HCEC 1CT (cell line): ENCODE data around the gene SARS1.
A peak's percentile ranks its signal among the peaks of the same experiment; 100 is the strongest.

Source experiments
- DNase-seq: peaks from one replicate; pipeline ENCODE4 v3.0.0-alpha.2; 2017

SARS1 gene

DNA sequence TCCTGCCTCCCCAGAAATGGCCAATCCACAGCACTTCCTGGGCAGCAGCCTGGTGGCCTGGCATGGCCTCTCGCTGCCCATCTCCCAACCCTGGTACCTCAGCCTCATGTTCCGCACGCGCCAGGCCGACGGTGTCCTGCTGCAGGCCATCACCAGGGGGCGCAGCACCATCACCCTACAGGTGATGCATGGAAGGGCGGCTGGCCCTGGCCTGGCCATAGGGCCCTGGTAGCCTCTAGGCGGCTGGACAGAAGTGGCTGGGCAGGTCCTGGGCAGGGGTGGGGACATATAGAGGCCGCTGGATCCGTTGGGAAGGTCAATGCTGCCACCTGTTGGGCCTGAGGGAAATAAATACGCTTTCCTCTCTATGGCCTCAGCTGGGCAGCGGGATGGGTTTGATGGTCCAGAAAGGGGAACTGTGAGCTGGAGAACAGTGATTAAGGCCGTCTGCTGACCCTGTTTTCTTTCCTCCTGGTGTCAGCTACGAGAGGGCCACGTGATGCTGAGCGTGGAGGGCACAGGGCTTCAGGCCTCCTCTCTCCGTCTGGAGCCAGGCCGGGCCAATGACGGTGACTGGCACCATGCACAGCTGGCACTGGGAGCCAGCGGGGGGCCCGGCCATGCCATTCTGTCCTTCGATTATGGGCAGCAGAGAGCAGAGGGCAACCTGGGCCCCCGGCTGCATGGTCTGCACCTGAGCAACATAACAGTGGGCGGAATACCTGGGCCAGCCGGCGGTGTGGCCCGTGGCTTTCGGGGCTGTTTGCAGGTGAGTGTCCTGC, 50.1 kb downstream of the SARS1 start:
- peak; percentile 74 for DNase-seq

- no peak for DNase-seq
Observed at GRCh38 chr1:109264379-109264755, 50.6 kb downstream of the SARS1 start.

GRCh38 chr1:109265016-109265415, 51.3 kb downstream of the SARS1 start:
- DNase-seq, result no peak

DNA sequence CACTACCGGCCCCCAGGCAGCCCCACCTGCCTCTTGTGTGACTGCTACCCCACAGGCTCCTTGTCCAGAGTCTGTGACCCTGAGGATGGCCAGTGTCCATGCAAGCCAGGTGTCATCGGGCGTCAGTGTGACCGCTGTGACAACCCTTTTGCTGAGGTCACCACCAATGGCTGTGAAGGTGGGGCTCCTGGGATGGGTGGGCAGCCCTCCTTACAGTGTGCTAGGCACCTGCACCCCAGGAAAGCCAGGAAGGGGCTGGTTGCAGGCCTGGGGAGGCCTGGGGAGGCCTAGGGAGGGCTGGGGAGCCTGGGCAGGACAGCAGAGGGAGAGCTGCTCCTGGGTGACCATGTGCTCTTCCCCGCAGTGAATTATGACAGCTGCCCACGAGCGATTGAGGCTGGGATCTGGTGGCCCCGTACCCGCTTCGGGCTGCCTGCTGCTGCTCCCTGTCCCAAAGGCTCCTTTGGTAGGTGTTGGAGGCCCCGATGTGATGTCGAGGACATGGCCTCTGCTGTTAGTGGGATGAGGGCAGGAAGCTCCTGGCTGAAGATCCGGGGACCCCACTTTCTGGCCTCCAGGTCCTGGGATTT, 52.1 kb downstream of the SARS1 start:
- no peak for DNase-seq

- peak; percentile 59 for DNase-seq
Observed at GRCh38 chr1:109266965-109267364, 53.2 kb downstream of the SARS1 start.

DNA sequence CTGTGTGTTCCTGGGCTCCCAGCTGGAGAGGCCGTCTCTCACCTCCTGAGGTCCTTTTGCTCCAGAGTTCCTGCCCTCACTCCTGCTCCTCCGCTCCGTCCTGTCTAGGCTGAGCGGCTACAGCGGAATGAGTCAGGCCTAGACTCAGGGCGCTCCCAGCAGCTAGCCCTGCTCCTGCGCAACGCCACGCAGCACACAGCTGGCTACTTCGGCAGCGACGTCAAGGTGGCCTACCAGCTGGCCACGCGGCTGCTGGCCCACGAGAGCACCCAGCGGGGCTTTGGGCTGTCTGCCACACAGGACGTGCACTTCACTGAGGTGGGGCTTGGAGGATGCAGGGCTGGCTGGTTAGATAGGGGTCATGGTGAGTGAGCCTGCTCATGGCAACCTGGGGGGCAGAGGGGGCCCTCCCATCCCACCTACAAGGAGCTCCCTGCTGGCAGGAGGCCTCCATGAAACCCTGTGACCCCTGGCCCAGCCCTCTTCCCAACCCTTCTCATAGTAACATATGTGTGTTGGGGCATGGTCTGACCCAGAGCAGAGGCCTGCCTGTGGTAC, 54.1 kb downstream of the SARS1 start:
- DNase-seq, result no peak

- DNase-seq, result no peak
Observed at GRCh38 chr1:109268431-109269211, 54.9 kb downstream of the SARS1 start.

DNA sequence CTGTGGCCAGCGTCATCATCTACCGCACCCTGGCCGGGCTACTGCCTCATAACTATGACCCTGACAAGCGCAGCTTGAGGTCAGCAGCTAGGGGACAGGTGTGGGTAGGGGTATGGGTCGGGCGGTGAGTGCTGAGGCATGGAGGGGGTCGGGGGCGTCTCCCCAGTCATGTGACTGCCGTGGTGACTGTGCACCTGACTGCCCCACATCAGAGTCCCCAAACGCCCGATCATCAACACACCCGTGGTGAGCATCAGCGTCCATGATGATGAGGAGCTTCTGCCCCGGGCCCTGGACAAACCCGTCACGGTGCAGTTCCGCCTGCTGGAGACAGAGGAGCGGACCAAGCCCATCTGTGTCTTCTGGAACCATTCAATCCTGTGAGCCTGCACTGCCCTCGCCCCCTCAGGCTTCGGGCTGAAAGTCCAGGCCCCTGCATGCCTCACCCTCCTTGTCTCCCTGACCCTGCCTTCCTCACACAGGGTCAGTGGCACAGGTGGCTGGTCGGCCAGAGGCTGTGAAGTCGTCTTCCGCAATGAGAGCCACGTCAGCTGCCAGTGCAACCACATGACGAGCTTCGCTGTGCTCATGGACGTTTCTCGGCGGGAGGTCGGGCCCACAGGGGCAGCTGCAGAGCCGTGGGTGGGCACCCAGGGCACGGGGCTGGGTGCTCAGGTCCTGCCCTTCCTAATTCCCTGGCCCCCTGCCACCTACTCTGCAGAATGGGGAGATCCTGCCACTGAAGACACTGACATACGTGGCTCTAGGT, 55.7 kb downstream of the SARS1 start:
- no peak for DNase-seq

- DNase-seq, result no peak
Observed at GRCh38 chr1:109269981-109270622, 56.4 kb downstream of the SARS1 start.

GRCh38 chr1:109270623-109271317, 57.1 kb downstream of the SARS1 start:
- no peak for DNase-seq

DNA sequence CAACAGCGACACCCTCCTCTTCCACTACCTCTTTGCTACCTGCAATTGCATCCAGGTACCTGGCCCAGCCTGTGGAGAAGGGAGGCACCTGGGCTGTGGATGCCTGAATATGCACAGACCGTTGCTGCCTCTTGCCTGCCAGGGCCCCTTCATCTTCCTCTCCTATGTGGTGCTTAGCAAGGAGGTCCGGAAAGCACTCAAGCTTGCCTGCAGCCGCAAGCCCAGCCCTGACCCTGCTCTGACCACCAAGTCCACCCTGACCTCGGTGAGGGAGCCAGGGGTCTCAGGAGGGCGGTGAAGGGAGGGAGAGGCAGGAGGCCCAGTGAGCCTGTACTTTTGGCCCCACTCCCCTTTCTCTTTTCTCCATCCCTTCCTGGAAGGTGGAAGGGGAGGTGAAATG, 57.7 kb downstream of the SARS1 start:
- DNase-seq, result no peak

GRCh38 chr1:109272021-109272799, 58.5 kb downstream of the SARS1 start:
- DNase-seq, result no peak

DNA sequence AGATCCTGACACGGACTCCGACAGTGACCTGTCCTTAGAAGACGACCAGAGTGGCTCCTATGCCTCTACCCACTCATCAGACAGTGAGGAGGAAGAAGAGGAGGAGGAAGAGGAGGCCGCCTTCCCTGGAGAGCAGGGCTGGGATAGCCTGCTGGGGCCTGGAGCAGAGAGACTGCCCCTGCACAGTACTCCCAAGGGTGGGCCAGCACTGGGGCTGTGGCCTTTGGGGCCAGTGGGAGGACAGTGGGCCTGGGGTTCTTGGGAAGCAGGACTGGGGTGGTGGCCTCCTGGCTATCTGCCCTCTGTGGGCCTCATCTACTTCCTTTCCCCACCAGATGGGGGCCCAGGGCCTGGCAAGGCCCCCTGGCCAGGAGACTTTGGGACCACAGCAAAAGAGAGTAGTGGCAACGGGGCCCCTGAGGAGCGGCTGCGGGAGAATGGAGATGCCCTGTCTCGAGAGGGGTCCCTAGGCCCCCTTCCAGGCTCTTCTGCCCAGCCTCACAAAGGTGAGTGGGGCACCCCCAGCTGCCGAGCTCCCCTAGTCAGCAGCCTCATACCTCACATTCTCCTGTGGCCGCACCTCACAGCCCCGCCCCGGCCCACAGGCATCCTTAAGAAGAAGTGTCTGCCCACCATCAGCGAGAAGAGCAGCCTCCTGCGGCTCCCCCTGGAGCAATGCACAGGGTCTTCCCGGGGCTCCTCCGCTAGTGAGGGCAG, 59.3 kb downstream of the SARS1 start:
- DNase-seq, result no peak

- no peak for DNase-seq
Observed at GRCh38 chr1:109273570-109274288, 60.0 kb downstream of the SARS1 start.

DNA sequence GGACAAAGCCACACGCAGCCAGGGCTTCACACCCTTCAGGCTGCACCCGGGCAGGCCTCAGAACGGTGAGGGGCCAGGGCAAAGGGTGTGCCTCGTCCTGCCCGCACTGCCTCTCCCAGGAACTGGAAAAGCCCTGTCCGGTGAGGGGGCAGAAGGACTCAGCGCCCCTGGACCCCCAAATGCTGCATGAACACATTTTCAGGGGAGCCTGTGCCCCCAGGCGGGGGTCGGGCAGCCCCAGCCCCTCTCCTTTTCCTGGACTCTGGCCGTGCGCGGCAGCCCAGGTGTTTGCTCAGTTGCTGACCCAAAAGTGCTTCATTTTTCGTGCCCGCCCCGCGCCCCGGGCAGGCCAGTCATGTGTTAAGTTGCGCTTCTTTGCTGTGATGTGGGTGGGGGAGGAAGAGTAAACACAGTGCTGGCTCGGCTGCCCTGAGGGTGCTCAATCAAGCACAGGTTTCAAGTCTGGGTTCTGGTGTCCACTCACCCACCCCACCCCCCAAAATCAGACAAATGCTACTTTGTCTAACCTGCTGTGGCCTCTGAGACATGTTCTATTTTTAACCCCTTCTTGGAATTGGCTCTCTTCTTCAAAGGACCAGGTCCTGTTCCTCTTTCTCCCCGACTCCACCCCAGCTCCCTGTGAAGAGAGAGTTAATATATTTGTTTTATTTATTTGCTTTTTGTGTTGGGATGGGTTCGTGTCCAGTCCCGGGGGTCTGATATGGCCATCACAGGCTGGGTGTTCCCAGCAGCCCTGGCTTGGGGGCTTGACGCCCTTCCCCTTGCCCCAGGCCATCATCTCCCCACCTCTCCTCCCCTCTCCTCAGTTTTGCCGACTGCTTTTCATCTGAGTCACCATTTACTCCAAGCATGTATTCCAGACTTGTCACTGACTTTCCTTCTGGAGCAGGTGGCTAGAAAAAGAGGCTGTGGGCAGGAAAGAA, 61.1 kb downstream of the SARS1 start:
- peak; percentile 44 for DNase-seq

DNA sequence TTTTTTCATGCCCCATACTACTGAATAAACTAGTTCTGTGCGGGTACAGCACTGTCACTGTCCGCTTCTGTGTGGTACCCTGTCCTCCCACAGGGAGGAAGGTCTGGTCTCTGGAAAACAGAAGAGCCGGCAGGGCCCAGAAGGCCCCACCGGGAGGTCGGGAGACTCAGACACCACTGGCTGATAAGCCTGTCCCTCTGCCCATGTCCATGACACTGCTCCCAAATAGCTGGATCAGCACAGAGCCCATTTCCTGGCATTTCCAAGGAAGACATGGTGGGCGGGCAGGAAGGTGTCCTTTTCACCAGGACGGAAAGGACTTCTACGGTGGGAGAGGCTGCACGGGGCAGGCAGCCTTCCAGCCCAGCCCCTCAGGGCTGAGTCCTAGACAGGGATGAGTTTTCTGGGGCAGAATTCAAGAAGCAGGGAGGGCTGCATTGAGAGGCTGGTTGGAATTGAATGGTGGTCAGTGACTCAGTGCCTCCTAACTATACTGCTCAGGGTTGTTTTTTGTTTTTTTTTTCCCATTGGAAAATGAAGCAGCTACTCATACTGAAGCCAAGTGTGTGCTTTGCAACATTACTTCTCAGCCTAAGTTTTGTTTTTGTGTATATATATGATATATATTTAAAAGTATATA, 62.1 kb downstream of the SARS1 start:
- DNase-seq, result no peak

GRCh38 chr1:109277434-109278204, 63.9 kb downstream of the SARS1 start:
- DNase-seq, result peak; percentile 50
